ENCODE measurements around the gene EZR. TPM values are rescaled to one million over a fixed set of nuclear protein-coding genes. Genes with fewer than 3 reads are reported as not detected.
A peak's percentile ranks its signal among the peaks of the same experiment; 100 is the strongest.

Gene EZR
- total RNA-seq, 2 experiments from 2014 or later: 201 to 210 TPM

GRCh38 chr6:158772851-158773371 is 46.3 kb downstream of the EZR start:
- Mint-ChIP-seq H3K27me3 (no peaks in the 10 kb centered on the region), H3K36me3 (ENCODE audit: low read depth) (peaks cover 92% of the 10 kb centered on the region), H3K27ac (peak overlapping the region; percentile 68), H3K9me3 (no peaks in the 10 kb centered on the region), H3K4me3 (no peak overlapping the region), H3K4me1 (peaks cover 48% of the 10 kb centered on the region)
- no peak for DNase-seq
- ChIA-PET POLR2A (interaction anchor here (0.9 kb wide), 1 partner anchor 9 kb away, joined by 3 read pairs; no protein-coding TSS in a partner anchor), CTCF (interaction anchor here (0.5 to 1.7 kb wide), 2 partner anchors 69 to 199 kb away, joined by 3 to 5 read pairs; no protein-coding TSS in a partner anchor)

GRCh38 chr6:158772172-158772571 is 47.0 kb downstream of the EZR start:
- peaks cover 92% of the 10 kb centered on the region for H3K36me3 Mint-ChIP-seq (ENCODE audit: low read depth)
- no peaks in the 10 kb centered on the region for H3K27me3 Mint-ChIP-seq
- H3K9me3 Mint-ChIP-seq: no peaks in the 10 kb centered on the region
- peak overlapping the region; percentile 68 for H3K27ac Mint-ChIP-seq
- POLR2A ChIA-PET: no interaction called here
- no peak for DNase-seq
- no peak overlapping the region for H3K4me3 Mint-ChIP-seq
- peaks cover 46% of the 10 kb centered on the region for H3K4me1 Mint-ChIP-seq
- CTCF ChIA-PET: interaction anchor here (0.7 to 1.7 kb wide), 3 partner anchors 13 to 200 kb away, joined by 3 to 5 read pairs (median 3); no protein-coding TSS in a partner anchor

- POLR2A ChIA-PET: no interaction called here
- peaks cover 90% of the 10 kb centered on the region for H3K36me3 Mint-ChIP-seq (ENCODE audit: low read depth)
Observed at GRCh38 chr6:158771399-158772152, 47.6 kb downstream of the EZR start.

GRCh38 chr6:158770533-158771330 is 48.4 kb downstream of the EZR start:
- Mint-ChIP-seq H3K4me3 (no peak overlapping the region), H3K9me3 (no peaks in the 10 kb centered on the region), H3K4me1 (peaks cover 43% of the 10 kb centered on the region), H3K27ac (peak overlapping the region; percentile 77), H3K36me3 (ENCODE audit: low read depth) (peaks cover 87% of the 10 kb centered on the region), H3K27me3 (no peaks in the 10 kb centered on the region)
- POLR2A ChIA-PET: interaction anchor here (0.6 kb wide), 1 partner anchor 12 kb away, joined by 3 read pairs; no protein-coding TSS in a partner anchor
- no peak for DNase-seq
- CTCF ChIA-PET: interaction anchor here (0.6 to 1.3 kb wide), 6 partner anchors 8 to 31 kb away, joined by 3 to 4 read pairs (median 4); no protein-coding TSS in a partner anchor

More at GRCh38 chr6:158771399-158772152, 47.6 kb downstream of the EZR start:
- DNase-seq: no peak
- H3K27me3 Mint-ChIP-seq: no peaks in the 10 kb centered on the region
- H3K4me3 Mint-ChIP-seq: no peak overlapping the region
- H3K27ac Mint-ChIP-seq: peak overlapping the region; percentile 60
- peaks cover 43% of the 10 kb centered on the region for H3K4me1 Mint-ChIP-seq
- no peaks in the 10 kb centered on the region for H3K9me3 Mint-ChIP-seq
- CTCF ChIA-PET: interaction anchor here (0.6 to 1.7 kb wide), 7 partner anchors 9 to 201 kb away, joined by 3 to 5 read pairs (median 4); no protein-coding TSS in a partner anchor

GRCh38 chr6:158769771-158770432 is 49.3 kb downstream of the EZR start:
- ChIA-PET CTCF (interaction anchor here (0.9 to 1.5 kb wide), 3 partner anchors 9 to 14 kb away, joined by 3 to 4 read pairs (median 3); no protein-coding TSS in a partner anchor), POLR2A (no interaction called here)
- DNase-seq: no peak
- H3K4me1 Mint-ChIP-seq: peaks cover 43% of the 10 kb centered on the region
- H3K9me3 Mint-ChIP-seq: no peaks in the 10 kb centered on the region
- H3K27me3 Mint-ChIP-seq: no peaks in the 10 kb centered on the region
- H3K27ac Mint-ChIP-seq: peak overlapping the region; percentile 77
- peaks cover 86% of the 10 kb centered on the region for H3K36me3 Mint-ChIP-seq (ENCODE audit: low read depth)
- H3K4me3 Mint-ChIP-seq: no peak overlapping the region

- H3K4me1 Mint-ChIP-seq: peaks cover 38% of the 10 kb centered on the region
- no peak overlapping the region for H3K4me3 Mint-ChIP-seq
- ChIA-PET CTCF (interaction anchor here (0.9 to 1.5 kb wide), 4 partner anchors 9 to 14 kb away, joined by 3 to 4 read pairs (median 3); no protein-coding TSS in a partner anchor), POLR2A (no interaction called here)
- H3K27ac Mint-ChIP-seq: no peak overlapping the region
- DNase-seq: no peak
- H3K9me3 Mint-ChIP-seq: no peaks in the 10 kb centered on the region
- no peaks in the 10 kb centered on the region for H3K27me3 Mint-ChIP-seq
- H3K36me3 Mint-ChIP-seq (ENCODE audit: low read depth): peaks cover 87% of the 10 kb centered on the region
Observed at GRCh38 chr6:158769234-158769770, 49.9 kb downstream of the EZR start.

GRCh38 chr6:158768436-158768835 is 50.7 kb downstream of the EZR start:
- no peaks in the 10 kb centered on the region for H3K9me3 Mint-ChIP-seq
- ChIA-PET CTCF (interaction anchor here (1.1 to 1.2 kb wide), 2 partner anchors 14 to 16 kb away, joined by 3 read pairs; no protein-coding TSS in a partner anchor), POLR2A (no interaction called here)
- no peaks in the 10 kb centered on the region for H3K27me3 Mint-ChIP-seq
- DNase-seq: no peak
- H3K27ac Mint-ChIP-seq: peak overlapping the region; percentile 46
- H3K36me3 Mint-ChIP-seq (ENCODE audit: low read depth): peaks cover 83% of the 10 kb centered on the region
- no peak overlapping the region for H3K4me3 Mint-ChIP-seq
- peaks cover 30% of the 10 kb centered on the region for H3K4me1 Mint-ChIP-seq

- DNase-seq: no peak
- POLR2A ChIA-PET: no interaction called here
- CTCF ChIA-PET: interaction anchor here (1.2 kb wide), 1 partner anchor 17 kb away, joined by 3 read pairs; no protein-coding TSS in a partner anchor
- Mint-ChIP-seq H3K27ac (no peak overlapping the region), H3K36me3 (ENCODE audit: low read depth) (peaks cover 77% of the 10 kb centered on the region), H3K4me3 (no peak overlapping the region), H3K9me3 (no peaks in the 10 kb centered on the region), H3K4me1 (peaks cover 22% of the 10 kb centered on the region), H3K27me3 (no peaks in the 10 kb centered on the region)
Observed at GRCh38 chr6:158767709-158768108, 51.5 kb downstream of the EZR start.

- POLR2A ChIA-PET: no interaction called here
- Mint-ChIP-seq H3K27ac (no peak overlapping the region), H3K4me1 (peaks cover 14% of the 10 kb centered on the region), H3K36me3 (ENCODE audit: low read depth) (peaks cover 73% of the 10 kb centered on the region), H3K27me3 (no peaks in the 10 kb centered on the region), H3K9me3 (no peaks in the 10 kb centered on the region), H3K4me3 (no peak overlapping the region)
- DNase-seq: no peak
- CTCF ChIA-PET: interaction anchor here (0.5 to 1.9 kb wide), 3 partner anchors 9 to 225 kb away, joined by 3 to 5 read pairs (median 3); no protein-coding TSS in a partner anchor
Observed at GRCh38 chr6:158766621-158767455, 52.3 kb downstream of the EZR start.

GRCh38 chr6:158765499-158766068 is 53.6 kb downstream of the EZR start:
- no peak overlapping the region for H3K4me3 Mint-ChIP-seq
- peaks cover 66% of the 10 kb centered on the region for H3K36me3 Mint-ChIP-seq (ENCODE audit: low read depth)
- no peak overlapping the region for H3K27ac Mint-ChIP-seq
- ChIA-PET CTCF (interaction anchor here (1.1 to 1.9 kb wide), 3 partner anchors 8 to 20 kb away, joined by 3 to 5 read pairs (median 3); no protein-coding TSS in a partner anchor), POLR2A (interaction anchor here (0.6 kb wide), 1 partner anchor 41 kb away, joined by 4 read pairs; no protein-coding TSS in a partner anchor)
- H3K9me3 Mint-ChIP-seq: no peaks in the 10 kb centered on the region
- DNase-seq: no peak
- peaks cover 1% of the 10 kb centered on the region for H3K4me1 Mint-ChIP-seq
- H3K27me3 Mint-ChIP-seq: no peaks in the 10 kb centered on the region

- DNase-seq: no peak
- no peak overlapping the region for H3K27ac Mint-ChIP-seq
- no peak overlapping the region for H3K4me3 Mint-ChIP-seq
- H3K27me3 Mint-ChIP-seq: no peaks in the 10 kb centered on the region
- H3K36me3 Mint-ChIP-seq (ENCODE audit: low read depth): peaks cover 59% of the 10 kb centered on the region
- no peaks in the 10 kb centered on the region for H3K4me1 Mint-ChIP-seq
- no peaks in the 10 kb centered on the region for H3K9me3 Mint-ChIP-seq
- POLR2A ChIA-PET: interaction anchor here (1.1 kb wide), 1 partner anchor 22 kb away, joined by 3 read pairs; no protein-coding TSS in a partner anchor
- CTCF ChIA-PET: interaction anchor here (1.1 to 1.3 kb wide), 3 partner anchors 21 to 206 kb away, joined by 3 to 4 read pairs (median 3); no protein-coding TSS in a partner anchor
Observed at GRCh38 chr6:158764926-158765325, 54.2 kb downstream of the EZR start.
